H9 (cell line): ENCODE results near the gene FBN2. TPM values are rescaled to one million over a fixed set of nuclear protein-coding genes. Genes with fewer than 3 reads are reported as not detected.

Source experiments
- DNase-seq: peaks from one replicate; pipeline ENCODE4 v3.0.0-alpha.2; 2017
- H2AFZ ChIP-seq: one replicate; pipeline ENCODE4 v1.6.1; 2013; ENCODE audit warnings: mild to moderate bottlenecking, low read length, control low read depth, moderate library complexity
- H2AK5ac ChIP-seq: 2 replicates; pipeline ENCODE4 v1.6.1; 2013; ENCODE audit warnings: low read length, control low read depth, mixed read lengths; ENCODE audit not compliant: insufficient read length
- H2BK120ac ChIP-seq: one replicate; pipeline ENCODE4 v1.6.1; 2013; ENCODE audit warnings: low read depth, mild to moderate bottlenecking, low read length, control low read depth, inconsistent platforms; ENCODE audit not compliant: poor library complexity, severe bottlenecking
- H2BK12ac ChIP-seq: 2 replicates; pipeline ENCODE4 v1.6.1; 2013; ENCODE audit warnings: low read length, control low read depth, mixed read lengths, low read depth; ENCODE audit not compliant: insufficient read length
- H2BK15ac ChIP-seq: 2 replicates; pipeline ENCODE4 v1.6.1; 2013; ENCODE audit warnings: low read depth, low read length, control low read depth
- H2BK20ac ChIP-seq: one replicate; pipeline ENCODE4 v1.6.1; 2013; ENCODE audit warnings: low read depth, mild to moderate bottlenecking, low read length, control low read depth, inconsistent platforms; ENCODE audit not compliant: poor library complexity, severe bottlenecking
- H2BK5ac ChIP-seq: 2 replicates; pipeline ENCODE4 v1.6.1; 2013; ENCODE audit warnings: low read length, control low read depth, mixed read lengths; ENCODE audit not compliant: insufficient read length
- H3K14ac ChIP-seq: 2 replicates; pipeline ENCODE4 v1.6.1; 2013; ENCODE audit warnings: low read length, control low read depth; ENCODE audit not compliant: insufficient read depth
- H3K18ac ChIP-seq: 2 replicates; pipeline ENCODE4 v1.6.1; 2013; ENCODE audit warnings: low read depth, mild to moderate bottlenecking, mixed read lengths, low read length, control low read depth; ENCODE audit not compliant: insufficient read length
- H3K23ac ChIP-seq: 2 replicates; pipeline ENCODE4 v1.6.1; 2013; ENCODE audit warnings: low read length, control low read depth, mixed read lengths, low read depth; ENCODE audit not compliant: insufficient read length
- H3K23me2 ChIP-seq: 2 replicates; pipeline ENCODE4 v1.6.1; 2013; ENCODE audit warnings: low read depth, mild to moderate bottlenecking, mixed read lengths, low read length, control low read depth; ENCODE audit not compliant: insufficient read length, poor library complexity, severe bottlenecking
- H3K27ac ChIP-seq: 2 replicates; pipeline ENCODE4 v1.5.1; 2013; ENCODE audit warnings: low read length, control low read depth, mixed read lengths, low read depth; ENCODE audit not compliant: insufficient read length
- H3K27me3 ChIP-seq: 2 replicates; pipeline ENCODE4 v1.6.1; 2013; ENCODE audit warnings: low read length, control low read depth, inconsistent platforms; ENCODE audit not compliant: insufficient read depth
- H3K4ac ChIP-seq: 2 replicates; pipeline ENCODE4 v1.6.1; 2013; ENCODE audit warnings: low read depth, mild to moderate bottlenecking, control low read depth, inconsistent platforms, low read length, moderate library complexity
- H3K4me1 ChIP-seq: 2 replicates; pipeline ENCODE4 v1.6.1; 2013; ENCODE audit warnings: low read length, control low read depth, inconsistent platforms; ENCODE audit not compliant: insufficient read depth
- H3K4me2 ChIP-seq: 2 replicates; pipeline ENCODE4 v1.6.1; 2013; ENCODE audit warnings: low read length, control low read depth, mixed read lengths; ENCODE audit not compliant: insufficient read length, insufficient read depth
- H3K56ac ChIP-seq: 2 replicates; pipeline ENCODE4 v1.6.1; 2013; ENCODE audit warnings: low read depth, mild to moderate bottlenecking, mixed read lengths, low read length, control low read depth; ENCODE audit not compliant: insufficient read length
- H3K79me1 ChIP-seq: 2 replicates; pipeline ENCODE4 v1.6.1; 2013; ENCODE audit warnings: low read depth, mild to moderate bottlenecking, moderate library complexity, low read length, control low read depth, inconsistent platforms; ENCODE audit not compliant: insufficient read depth, poor library complexity, severe bottlenecking
- H3K79me2 ChIP-seq: 2 replicates; pipeline ENCODE4 v1.6.1; 2013; ENCODE audit warnings: low read length, control low read depth, inconsistent platforms; ENCODE audit not compliant: insufficient read depth
- H3K9ac ChIP-seq: 2 replicates; pipeline ENCODE4 v1.6.1; 2013; ENCODE audit warnings: low read length, control low read depth, mixed read lengths; ENCODE audit not compliant: insufficient read length; ENCODE audit errors: extremely low read depth
- H3K9me3 ChIP-seq: one replicate; pipeline ENCODE4 v1.6.1; 2013; ENCODE audit warnings: low read depth, low read length, inconsistent platforms; ENCODE audit not compliant: control insufficient read depth
- H3T11ph ChIP-seq: one replicate; pipeline ENCODE4 v1.6.1; 2013; ENCODE audit warnings: mild to moderate bottlenecking, low read length, control low read depth, inconsistent platforms
- H4K20me1 ChIP-seq: one replicate; pipeline ENCODE4 v1.6.1; 2013; ENCODE audit not compliant: control insufficient read depth, insufficient read length, insufficient read depth
- H4K5ac ChIP-seq: 2 replicates; pipeline ENCODE4 v1.6.1; 2013; ENCODE audit warnings: low read depth, mild to moderate bottlenecking, mixed read lengths, low read length, control low read depth; ENCODE audit not compliant: insufficient read length
- H4K8ac ChIP-seq: replicated peaks from 2 replicates; pipeline ENCODE4 v1.6.1; 2013; ENCODE audit warnings: low read length, control low read depth, mixed read lengths, low read depth; ENCODE audit not compliant: insufficient read length
- H4K91ac ChIP-seq: 2 replicates; pipeline ENCODE4 v1.6.1; 2013; ENCODE audit warnings: low read depth, mild to moderate bottlenecking, moderate library complexity, mixed read lengths, low read length, control low read depth; ENCODE audit not compliant: insufficient read length
- H3K27ac Mint-ChIP-seq, 3 experiments: 2 replicates in 2 of 3; 3 replicates in 1 of 3; pipeline ENCODE4 v1.8.0; 2020 to 2021; ENCODE audit warnings: mixed read lengths in 3 of 3, mild to moderate bottlenecking in 1 of 3, moderate library complexity in 1 of 3
- H3K27me3 Mint-ChIP-seq: 2 replicates; pipeline ENCODE4 v1.8.0; 2021; ENCODE audit warnings: low read depth, mild to moderate bottlenecking, moderate library complexity, mixed read lengths
- H3K36me3 Mint-ChIP-seq, 3 experiments: 2 replicates in 2 of 3; 3 replicates in 1 of 3; pipeline ENCODE4 v1.8.0; 2020 to 2021; ENCODE audit warnings: low read depth in 3 of 3, mixed read lengths in 3 of 3; ENCODE audit not compliant: insufficient read depth in 1 of 3
- H3K4me1 Mint-ChIP-seq, 2 experiments: 2 replicates each; pipeline ENCODE4 v1.8.0; 2020; ENCODE audit warnings: mixed read lengths in 2 of 2
- H3K4me3 Mint-ChIP-seq, 2 experiments: 2 replicates in 1 of 2; 3 replicates in 1 of 2; pipeline ENCODE4 v1.8.0; 2020 to 2021; ENCODE audit warnings: mild to moderate bottlenecking in 2 of 2, mixed read lengths in 2 of 2, moderate library complexity in 1 of 2
- H3K9me3 Mint-ChIP-seq, 2 experiments: 2 replicates in 1 of 2; 3 replicates in 1 of 2; pipeline ENCODE4 v1.8.0; 2020; ENCODE audit warnings: mild to moderate bottlenecking in 2 of 2, mixed read lengths in 2 of 2, moderate library complexity in 1 of 2
- CTCF ChIP-seq: fragments of 200-600 bp; sonication (generic); conservative IDR thresholded peaks from 3 replicates; pipeline ENCODE4 v1.8.0; 2021; ENCODE audit warnings: antibody characterized with exemption, mild to moderate bottlenecking
- WGBS: extraction: QIAGEN DNeasy Blood & Tissue Kit; methylation state at CpG from one replicate; pipeline ENCODE4 v1.1.7; 2013; ENCODE audit warnings: missing lambda C conversion rate, low lambda C conversion rate, mixed read lengths; ENCODE audit not compliant: insufficient read length; ENCODE audit errors: extremely low coverage; 5-methylcytosine and 5-hydroxymethylcytosine counted together
- total RNA-seq: library from RNA; stranded (reverse); gene quantifications from 2 replicates; pipeline ENCODE4 v1.2.1, GENCODE V29; 2021

FBN2 gene
- total RNA-seq, 1 experiment from 2014 or later = 8.3 TPM

DNA sequence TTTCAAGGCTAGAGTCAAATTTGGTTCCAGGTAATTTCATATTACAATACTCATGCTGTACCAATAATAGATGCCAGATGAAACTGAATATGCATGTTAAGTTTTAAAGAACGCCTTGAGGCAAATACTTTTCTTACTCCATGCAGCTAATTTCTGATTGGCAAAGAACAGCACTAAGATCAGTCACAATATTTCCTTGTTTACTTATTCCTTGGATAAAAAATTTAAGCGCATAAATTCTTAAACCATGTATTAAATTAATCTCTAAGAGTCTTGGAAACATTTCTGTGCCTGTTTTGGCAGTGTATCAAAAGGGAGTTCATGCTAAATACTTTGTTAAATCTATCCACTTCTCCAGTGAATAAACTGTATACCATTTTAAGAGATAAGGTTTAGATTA is 281.0 kb downstream of the FBN2 start:
- Histone ChIP-seq H2BK5ac (no peak overlapping the region), H3K4ac (no peak overlapping the region), H3K9me3 (no peaks in the 10 kb centered on the region), H2AK5ac (no peak overlapping the region), H2BK15ac (no peak overlapping the region), H3K4me2 (no peak overlapping the region), H4K5ac (no peak overlapping the region), H2AFZ (no peak overlapping the region), H3K27me3 (no peaks in the 10 kb centered on the region), H2BK12ac (no peak overlapping the region), H3K23me2 (no peaks in the 10 kb centered on the region), H2BK20ac (no peak overlapping the region), H3K9ac (no peak overlapping the region), H3K23ac (no peak overlapping the region), H3K4me1 (no peaks in the 10 kb centered on the region), H2BK120ac (no peak overlapping the region), H3K79me1 (no peaks in the 10 kb centered on the region), H4K20me1 (no peaks in the 10 kb centered on the region), H3K18ac (no peak overlapping the region), H3K56ac (no peak overlapping the region), H4K8ac (no peak overlapping the region), H3K27ac (no peak overlapping the region), H3T11ph (no peak overlapping the region), H3K79me2 (no peaks in the 10 kb centered on the region), H4K91ac (no peak overlapping the region), H3K14ac (no peak overlapping the region)
- no peaks in the 10 kb centered on the region for H3K9me3 Mint-ChIP-seq
- H3K36me3 Mint-ChIP-seq = no peaks in the 10 kb centered on the region; a peak in 1 of 7 replicates
- no peaks in the 10 kb centered on the region for H3K27me3 Mint-ChIP-seq
- DNase-seq = no peak
- WGBS = no CpG with 5 or more reads among the region's 2 CpGs
- TF ChIP-seq CTCF = no peak
- no peak overlapping the region for H3K4me3 Mint-ChIP-seq
- H3K27ac Mint-ChIP-seq = no peak overlapping the region
- peaks cover 0 to 4% of the 10 kb centered on the region in 2 experiments; a peak in 1 of 4 replicates for H3K4me1 Mint-ChIP-seq
